ENCODE measurements around the gene GSDMA. TPM values are rescaled to one million over a fixed set of nuclear protein-coding genes. Genes with fewer than 3 reads are reported as not detected.

GSDMA gene
- total RNA-seq, 1 experiment from 2014 or later = not detected

GRCh38 chr17:40026816-40027613 lies 64.2 kb downstream of the GSDMA start:
- Histone ChIP-seq H3K27ac (ENCODE audit: insufficient read length, low read depth, low read length) (no peak overlapping the region), H3K4ac (ENCODE audit: low read depth, low read length) (no peak overlapping the region), H2BK20ac (ENCODE audit: low read depth, low read length, poor library complexity, severe bottlenecking) (no peak overlapping the region), H3K79me1 (ENCODE audit: insufficient read depth, low read depth, low read length, poor library complexity, severe bottlenecking) (no peaks in the 10 kb centered on the region), H3K56ac (ENCODE audit: insufficient read length, low read depth, low read length) (no peak overlapping the region), H3K14ac (ENCODE audit: insufficient read depth, low read length) (no peak overlapping the region), H3K23me2 (ENCODE audit: insufficient read length, low read depth, low read length, poor library complexity, severe bottlenecking) (no peaks in the 10 kb centered on the region), H3K9ac (ENCODE audit: extremely low read depth, insufficient read length, low read length) (no peak overlapping the region), H2BK15ac (ENCODE audit: low read depth, low read length) (no peak overlapping the region), H3K9me3 (ENCODE audit: control insufficient read depth, low read depth, low read length) (no peaks in the 10 kb centered on the region), H2AK5ac (ENCODE audit: insufficient read length, low read length) (no peak overlapping the region), H3K4me1 (ENCODE audit: insufficient read depth, low read length) (no peaks in the 10 kb centered on the region), H2BK12ac (ENCODE audit: insufficient read length, low read depth, low read length) (no peak overlapping the region), H4K5ac (ENCODE audit: insufficient read length, low read depth, low read length) (no peak overlapping the region), H2BK120ac (ENCODE audit: low read depth, low read length, poor library complexity, severe bottlenecking) (no peak overlapping the region), H4K20me1 (ENCODE audit: control insufficient read depth, insufficient read depth, insufficient read length) (no peaks in the 10 kb centered on the region), H3K4me2 (ENCODE audit: insufficient read depth, insufficient read length, low read length) (no peak overlapping the region), H3K27me3 (ENCODE audit: insufficient read depth, low read length) (no peaks in the 10 kb centered on the region), H2BK5ac (ENCODE audit: insufficient read length, low read length) (no peak overlapping the region), H3K79me2 (ENCODE audit: insufficient read depth, low read length) (no peaks in the 10 kb centered on the region), H2AFZ (ENCODE audit: low read length) (no peak overlapping the region), H3T11ph (ENCODE audit: low read length) (no peak overlapping the region), H4K91ac (ENCODE audit: insufficient read length, low read depth, low read length) (no peak overlapping the region), H3K23ac (ENCODE audit: insufficient read length, low read depth, low read length) (no peak overlapping the region), H4K8ac (replicated peaks; ENCODE audit: insufficient read length, low read depth, low read length) (no peak overlapping the region), H3K18ac (ENCODE audit: insufficient read length, low read depth, low read length) (no peak overlapping the region)
- no peaks in the 10 kb centered on the region for H3K27me3 Mint-ChIP-seq (ENCODE audit: low read depth)
- H3K27ac Mint-ChIP-seq = peak overlapping the region in 1 of 3 experiments; percentile 53; a peak in 1 of 7 replicates
- no CpG with 5 or more reads among the region's 33 CpGs for WGBS (ENCODE audit: extremely low coverage, insufficient read length, low lambda C conversion rate)
- no peak overlapping the region for H3K4me3 Mint-ChIP-seq
- TF ChIP-seq, protein P1, sequence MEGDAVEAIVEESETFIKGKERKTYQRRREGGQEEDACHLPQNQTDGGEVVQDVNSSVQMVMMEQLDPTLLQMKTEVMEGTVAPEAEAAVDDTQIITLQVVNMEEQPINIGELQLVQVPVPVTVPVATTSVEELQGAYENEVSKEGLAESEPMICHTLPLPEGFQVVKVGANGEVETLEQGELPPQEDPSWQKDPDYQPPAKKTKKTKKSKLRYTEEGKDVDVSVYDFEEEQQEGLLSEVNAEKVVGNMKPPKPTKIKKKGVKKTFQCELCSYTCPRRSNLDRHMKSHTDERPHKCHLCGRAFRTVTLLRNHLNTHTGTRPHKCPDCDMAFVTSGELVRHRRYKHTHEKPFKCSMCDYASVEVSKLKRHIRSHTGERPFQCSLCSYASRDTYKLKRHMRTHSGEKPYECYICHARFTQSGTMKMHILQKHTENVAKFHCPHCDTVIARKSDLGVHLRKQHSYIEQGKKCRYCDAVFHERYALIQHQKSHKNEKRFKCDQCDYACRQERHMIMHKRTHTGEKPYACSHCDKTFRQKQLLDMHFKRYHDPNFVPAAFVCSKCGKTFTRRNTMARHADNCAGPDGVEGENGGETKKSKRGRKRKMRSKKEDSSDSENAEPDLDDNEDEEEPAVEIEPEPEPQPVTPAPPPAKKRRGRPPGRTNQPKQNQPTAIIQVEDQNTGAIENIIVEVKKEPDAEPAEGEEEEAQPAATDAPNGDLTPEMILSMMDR (conservative IDR thresholded peaks at IDR 0.05) = peak; percentile 98
- peaks cover 36 to 76% (median 68%) of the 10 kb centered on the region in 3 experiments; a peak in 6 of 7 replicates for H3K36me3 Mint-ChIP-seq (ENCODE audit: insufficient read depth in 1 of 3, low read depth in 3 of 3)
- no peaks in the 10 kb centered on the region for H3K9me3 Mint-ChIP-seq
- DNase-seq = peak; percentile 95
- H3K4me1 Mint-ChIP-seq = peaks cover 1 to 7% of the 10 kb centered on the region in 2 experiments; a peak in 2 of 4 replicates

Small RNA genes lying within 50 kb of the gene (microRNA-seq; reads per million reads assigned to microRNA genes)
- 0.58 reads per million for gene MIR6884 (ENCODE audit: borderline microRNAs expressed)

Other genes with a start within 250 kb of the GSDMA start
- 45.2 and 50.8 TPM in 2 replicates for gene MIEN1, start 232.5 kb upstream of the GSDMA start, total RNA-seq (2021)
- gene GRB7, start 225.1 kb upstream of the GSDMA start, total RNA-seq (2021) = 50.6 and 55.0 TPM in 2 replicates
- 0.22 and 0.31 TPM in 2 replicates for gene IKZF3, start 98.7 kb upstream of the GSDMA start, total RNA-seq (2021)
- gene ZPBP2, start 94.8 kb upstream of the GSDMA start, total RNA-seq (2021) = not detected in 2 replicates
- 6.6 and 8.5 TPM in 2 replicates for gene GSDMB, start 44.4 kb upstream of the GSDMA start, total RNA-seq (2021)
- 58.6 and 63.3 TPM in 2 replicates for gene ORMDL3, start 35.4 kb upstream of the GSDMA start, total RNA-seq (2021)
- gene LRRC3C, start 35.3 kb upstream of the GSDMA start, total RNA-seq (2021) = not detected in 2 replicates
- gene PSMD3, start 17.8 kb downstream of the GSDMA start, total RNA-seq (2021) = 174 and 177 TPM in 2 replicates
- not detected in 2 replicates for gene CSF3, start 52.4 kb downstream of the GSDMA start, total RNA-seq (2021)
- 104 and 105 TPM in 2 replicates for gene MED24, start 91.4 kb downstream of the GSDMA start, total RNA-seq (2021)
- 9.8 and 10.1 TPM in 2 replicates for gene THRA, start 100.0 kb downstream of the GSDMA start, total RNA-seq (2021)
- gene NR1D1, start 137.6 kb downstream of the GSDMA start, total RNA-seq (2021) = 8.6 and 8.7 TPM in 2 replicates
- gene MSL1, start 159.0 kb downstream of the GSDMA start, total RNA-seq (2021) = 101 and 105 TPM in 2 replicates
- 123 and 137 TPM in 2 replicates for gene CASC3, start 177.5 kb downstream of the GSDMA start, total RNA-seq (2021)
- gene RAPGEFL1, start 214.5 kb downstream of the GSDMA start, total RNA-seq (2021) = 23.6 and 24.8 TPM in 2 replicates

Data from H9 (cell line).